Stomach (tissue), 4 donors: ENCODE results near the gene CEMIP.

Source experiments
- POLR2A ChIP-seq, 4 donors: fragments of 450-650 bp; IDR thresholded peaks; one replicate each; pipeline ENCODE4 v1.6.1; 2016; ENCODE audit warnings: antibody characterized with exemption in 4 of 4, control low read depth in 2 of 4, mild to moderate bottlenecking in 1 of 4, moderate library complexity in 1 of 4
- TF ChIP-seq, protein P1 (sequence below), 7 experiments: fragments of 450-650 bp in 4 of 7; fragments of 200-600 bp in 3 of 7; sonication (generic) in 3 of 7; IDR thresholded peaks; one replicate each; pipeline ENCODE4 v1.5.1; 2016 to 2019; ENCODE audit warnings: antibody characterized with exemption in 7 of 7, control low read depth in 2 of 7, mild to moderate bottlenecking in 1 of 7

- TF ChIP-seq, protein P1, sequence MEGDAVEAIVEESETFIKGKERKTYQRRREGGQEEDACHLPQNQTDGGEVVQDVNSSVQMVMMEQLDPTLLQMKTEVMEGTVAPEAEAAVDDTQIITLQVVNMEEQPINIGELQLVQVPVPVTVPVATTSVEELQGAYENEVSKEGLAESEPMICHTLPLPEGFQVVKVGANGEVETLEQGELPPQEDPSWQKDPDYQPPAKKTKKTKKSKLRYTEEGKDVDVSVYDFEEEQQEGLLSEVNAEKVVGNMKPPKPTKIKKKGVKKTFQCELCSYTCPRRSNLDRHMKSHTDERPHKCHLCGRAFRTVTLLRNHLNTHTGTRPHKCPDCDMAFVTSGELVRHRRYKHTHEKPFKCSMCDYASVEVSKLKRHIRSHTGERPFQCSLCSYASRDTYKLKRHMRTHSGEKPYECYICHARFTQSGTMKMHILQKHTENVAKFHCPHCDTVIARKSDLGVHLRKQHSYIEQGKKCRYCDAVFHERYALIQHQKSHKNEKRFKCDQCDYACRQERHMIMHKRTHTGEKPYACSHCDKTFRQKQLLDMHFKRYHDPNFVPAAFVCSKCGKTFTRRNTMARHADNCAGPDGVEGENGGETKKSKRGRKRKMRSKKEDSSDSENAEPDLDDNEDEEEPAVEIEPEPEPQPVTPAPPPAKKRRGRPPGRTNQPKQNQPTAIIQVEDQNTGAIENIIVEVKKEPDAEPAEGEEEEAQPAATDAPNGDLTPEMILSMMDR (IDR thresholded peaks at IDR 0.05), result no peak
- TF ChIP-seq POLR2A (IDR thresholded peaks at IDR 0.05), result no peak
Observed at GRCh38 chr15:80988148-80988796, 209.1 kb downstream of the CEMIP start.
